Heart right ventricle (tissue), 16 donors: ENCODE data around the gene ANK3. TPM values are rescaled to one million over a fixed set of nuclear protein-coding genes. Genes with fewer than 3 reads are reported as not detected.

Experiments
- ATAC-seq, 8 donors: fragments of 200-7000 bp; cut with Tn5 transposase; one replicate each; pipeline ENCODE4 v1.9.1; 2020; ENCODE audit warnings: mild to moderate bottlenecking in 8 of 8, moderate library complexity in 8 of 8, moderate number of reproducible peaks in 1 of 8
- DNase-seq, 2 donors: peaks; one replicate each; pipeline ENCODE4 v3.0.0-alpha.2; 2020
- H3K27ac ChIP-seq, 10 donors: fragments of 200-600 bp; sonication (generic) in 2 of 10; one replicate each; pipeline versions ENCODE4 v1.5.0 to v1.8.0; 2020 to 2022; ENCODE audit warnings: mild to moderate bottlenecking in 3 of 10
- H3K27me3 ChIP-seq, 7 donors: fragments of 200-600 bp; one replicate each; pipeline ENCODE4 v1.8.0; 2021 to 2022; ENCODE audit warnings: mild to moderate bottlenecking in 2 of 7
- H3K36me3 ChIP-seq, 9 donors: fragments of 200-600 bp; sonication (generic) in 1 of 9; one replicate each; pipeline versions ENCODE4 v1.5.0 to v1.8.0; 2020 to 2022; ENCODE audit warnings: mild to moderate bottlenecking in 2 of 9
- H3K4me1 ChIP-seq, 9 donors: fragments of 200-600 bp; sonication (generic) in 1 of 9; one replicate each; pipeline versions ENCODE4 v1.5.0 to v1.8.0; 2020 to 2022; ENCODE audit warnings: mild to moderate bottlenecking in 4 of 9
- H3K4me3 ChIP-seq, 10 donors: fragments of 200-600 bp; sonication (generic) in 2 of 10; one replicate each; pipeline versions ENCODE4 v1.5.0 to v1.8.0; 2020 to 2022; ENCODE audit warnings: mild to moderate bottlenecking in 7 of 10, moderate library complexity in 2 of 10
- H3K9me3 ChIP-seq, 11 donors: fragments of 200-600 bp in 10 of 11; sonication (generic) in 2 of 11; one replicate each; pipeline versions ENCODE4 v1.5.0 to v1.8.0; 2013 to 2022; ENCODE audit warnings: mild to moderate bottlenecking in 2 of 11, control low read depth in 1 of 11, moderate library complexity in 1 of 11
- CTCF ChIP-seq, 9 donors: fragments of 200-600 bp; sonication (generic) in 2 of 9; IDR thresholded peaks; one replicate each; pipeline versions ENCODE4 v1.5.0 to v1.8.0; 2021 to 2022; ENCODE audit warnings: antibody characterized with exemption in 9 of 9, mild to moderate bottlenecking in 5 of 9, moderate library complexity in 1 of 9
- WGBS, 2 donors: extraction: QIAGEN DNeasy Blood & Tissue Kit; methylation state at CpG; one replicate each; pipeline ENCODE4 v1.1.7; 2013; ENCODE audit warnings: inconsistent platforms in 1 of 2; 5-methylcytosine and 5-hydroxymethylcytosine counted together
- intact Hi-C, 10 donors: fragments of 100-400 bp; cut with DNase I; formaldehyde crosslinking; loops; one replicate each; pipeline versions ENCODE4 v1.11.1 to v1.14.2; 2022
- polyA plus RNA-seq, 2 donors: library from polyadenylated mRNA; stranded (reverse); fragments of 200-250 nt; gene quantifications; one replicate each; pipeline ENCODE4 v1.2.3, GENCODE V29; 2013
- total RNA-seq, 10 donors: library from RNA; stranded (reverse); fragmentation: NEBNext Ultra II Directional in 3 of 10; extraction: Animal tissue kit (Norgen Biotek cat#: 25700) in 3 of 10; gene quantifications; one replicate each; pipeline versions ENCODE4 v1.2.1 to v1.2.4, GENCODE V29; 2021 to 2023
- donor health status: Arrhythmogenic right ventricular cardiomyopathy.
- donor health status: ischemic (EF 13 %, LVEDD 7.1; RV severe dilation, severe dysfunction).
- donor health status: healthy with polysubstance abuse.
- donor health status: DM: no; HTN: yes; CAD: no.
- donor health status: DM: no; HTN: no; CAD: no.
- donor health status: ischemic (EF 25% LVEDD 6.9; RV normal size, moderate dysfunction).
- donor health status: ischemic (EF 25% LVEDD 5.7; RV mildly dilated, moderate dysfunction).
- donor health status: healthy.
- donor health status: DM: yes; HTN: yes; CAD: no.
- donor health status: Ischemic cardiomyopathy.
- donor health status: ischemic (EF 35%, LVEDD 5.7; RV mildly dilated, moderate dysfunction).
- donor health status: nonischemic (EF 11% LVEDD 7.7; RV severe dilation, severe dysfunction).
- donor health status: DM: yes; HTN: yes; CAD: no.
- donor health status: PGD.
- donor health status: ischemic (EF 29% LVEDD 5.4; RV normal size, mild dysfunction).
- donor health status: nonischemic (EF 23%, LVEDD 6.1; RV moderate dilation, normal function).

The ANK3 gene
- total and polyA plus RNA-seq, 12 donors, result 34.4 to 287 (median 245) TPM

- H3K27ac ChIP-seq, result no peak overlapping the region
- intact Hi-C loops, result loop anchor here in 1 of 10 donors (10.0 kb wide), 1 partner anchor 203 kb away; no protein-coding TSS in a partner anchor
- DNase-seq (no peak), ATAC-seq (no peak)
- no peak for TF ChIP-seq CTCF (IDR thresholded peaks at IDR 0.05)
- H3K36me3 ChIP-seq, result no peaks in the 10 kb centered on the region
- H3K4me3 ChIP-seq, result no peak overlapping the region
- no peaks in the 10 kb centered on the region for H3K9me3 ChIP-seq
- H3K4me1 ChIP-seq, result no peaks in the 10 kb centered on the region
- 85 to 94% methylated on average over 1 of the region's 1 CpG for WGBS, 2 donors
- H3K27me3 ChIP-seq, result no peaks in the 10 kb centered on the region
Measured at GRCh38 chr10:60417901-60418300, 28.2 kb upstream of the ANK3 start.

- H3K27ac ChIP-seq, result no peak overlapping the region
- DNase-seq (no peak), ATAC-seq (no peak)
- H3K36me3 ChIP-seq, result no peaks in the 10 kb centered on the region
- TF ChIP-seq CTCF (IDR thresholded peaks at IDR 0.05), result no peak
- intact Hi-C loops, result loop anchor here in 1 of 10 donors (10.0 kb wide), 1 partner anchor 202 kb away; no protein-coding TSS in a partner anchor
- WGBS, 2 donors, result 81 to 87% methylated on average over 2 of the region's 2 CpGs
- no peak overlapping the region for H3K4me3 ChIP-seq
- H3K27me3 ChIP-seq, result no peaks in the 10 kb centered on the region
- H3K9me3 ChIP-seq, result no peaks in the 10 kb centered on the region
- H3K4me1 ChIP-seq, result no peaks in the 10 kb centered on the region
Measured at GRCh38 chr10:60417024-60417423, 27.3 kb upstream of the ANK3 start.

DNA sequence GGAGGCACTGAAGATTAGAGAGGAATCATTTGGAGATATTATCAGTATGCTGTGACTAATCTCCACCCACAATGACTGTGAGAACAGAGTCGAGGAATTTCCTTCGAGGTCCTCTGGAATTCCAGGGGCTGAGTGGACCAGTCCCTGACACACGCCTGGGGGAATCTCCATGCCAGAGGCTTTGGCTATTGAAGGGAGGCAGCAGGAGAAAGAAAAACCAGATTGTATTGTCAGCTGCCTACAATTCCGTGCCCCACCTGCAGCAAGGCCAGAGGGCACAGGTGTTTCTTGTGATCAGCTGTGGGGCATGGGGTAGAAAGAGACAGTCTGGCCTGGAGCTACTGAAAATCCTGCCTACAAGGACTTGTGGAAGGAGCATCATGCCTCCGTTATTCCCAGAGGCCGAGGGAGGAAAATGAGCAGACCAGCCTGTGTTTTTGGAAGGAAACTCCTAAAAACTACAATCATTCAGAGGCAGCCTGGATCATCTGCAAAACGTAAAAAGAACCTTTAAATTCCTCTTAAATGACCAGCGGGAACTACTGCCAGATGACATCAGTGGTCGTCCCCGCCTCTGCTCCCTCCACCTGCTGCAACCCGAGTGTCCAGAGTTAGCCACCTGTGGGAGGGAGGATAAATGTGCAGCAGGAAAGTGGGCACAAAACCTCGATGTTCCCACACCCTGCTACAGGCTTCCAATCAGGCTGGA is 25.4 kb upstream of the ANK3 start:
- H3K27me3 ChIP-seq, result no peaks in the 10 kb centered on the region
- H3K4me1 ChIP-seq, result no peaks in the 10 kb centered on the region
- no peak overlapping the region for H3K27ac ChIP-seq
- no peak for TF ChIP-seq CTCF (IDR thresholded peaks at IDR 0.05)
- ATAC-seq, result no peak
- H3K36me3 ChIP-seq, result no peaks in the 10 kb centered on the region
- H3K9me3 ChIP-seq, result no peaks in the 10 kb centered on the region
- no peak overlapping the region for H3K4me3 ChIP-seq
- intact Hi-C loops, result loop anchor here in 1 of 10 donors (10.0 kb wide), 1 partner anchor 200 kb away; no protein-coding TSS in a partner anchor
- WGBS, 2 donors, result 56 to 65% methylated on average over 12 of the region's 12 CpGs
- DNase-seq, result no peak

DNA sequence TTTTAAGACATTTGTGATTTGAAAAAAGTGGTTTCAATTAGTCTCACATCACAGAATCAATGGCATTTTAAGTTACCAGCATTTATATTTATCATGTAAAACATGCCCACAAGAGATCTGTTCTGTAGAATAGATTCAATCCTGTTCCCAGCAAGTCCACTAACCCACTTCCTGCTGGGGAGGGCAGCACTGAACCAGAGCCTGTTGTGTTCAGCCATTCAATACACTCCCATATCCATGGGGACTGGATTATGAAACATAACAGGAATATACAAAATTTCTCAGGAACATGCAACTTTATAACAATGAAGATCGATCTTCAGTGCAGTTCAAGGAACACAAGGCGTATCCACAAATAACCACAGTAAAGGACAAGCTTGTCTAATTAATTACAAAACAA is 24.4 kb upstream of the ANK3 start:
- ATAC-seq, result no peak
- WGBS, 2 donors, result 92 to 94% methylated on average over 2 of the region's 2 CpGs

More for the DNA sequence above, 24.4 kb upstream of the ANK3 start:
- Histone ChIP-seq H3K9me3 (no peaks in the 10 kb centered on the region), H3K36me3 (no peaks in the 10 kb centered on the region), H3K4me3 (no peak overlapping the region), H3K27ac (no peak overlapping the region), H3K4me1 (no peaks in the 10 kb centered on the region), H3K27me3 (no peaks in the 10 kb centered on the region)
- no peak for DNase-seq
- TF ChIP-seq CTCF (IDR thresholded peaks at IDR 0.05), result no peak
- intact Hi-C loops, result loop anchor here in 1 of 10 donors (10.0 kb wide), 1 partner anchor 199 kb away; no protein-coding TSS in a partner anchor
